SK-N-SH treated with all-trans-retinoic acid at 6 μM for 48 hours (cell line): Measurements from ENCODE around the gene CPT1A.

ENCODE experiments used
- ATAC-seq: fragments of 200-7000 bp; cut with Tn5 transposase; 3 replicates; pipeline ENCODE4 v1.9.1; 2020; ENCODE audit warnings: mild to moderate bottlenecking, moderate library complexity
- BACH2 ChIP-seq: fragments of 250-450 bp; sonication (Bioruptor Pico); IDR thresholded peaks from 2 replicates; pipeline ENCODE4 v1.9.0; 2021; ENCODE audit warnings: mild to moderate bottlenecking, borderline replicate concordance
- CSDC2 ChIP-seq: fragments of 250-450 bp; sonication (Bioruptor Pico); IDR thresholded peaks from 2 replicates; pipeline ENCODE4 v1.5.0; 2020; ENCODE audit warnings: mild to moderate bottlenecking, moderate library complexity
- ESRRG ChIP-seq: fragments of 250-450 bp; sonication (Bioruptor Pico); IDR thresholded peaks from 2 replicates; pipeline ENCODE4 v1.6.1; 2021; ENCODE audit warnings: mild to moderate bottlenecking
- GLIS3 ChIP-seq: fragments of 250-450 bp; sonication (Bioruptor Pico); IDR thresholded peaks from 2 replicates; pipeline ENCODE4 v1.5.0; 2020; ENCODE audit warnings: mild to moderate bottlenecking, moderate library complexity
- ISL1 ChIP-seq: fragments of 250-450 bp; sonication (Bioruptor Pico); IDR thresholded peaks from 2 replicates; pipeline ENCODE4 v2.1.2; 2022; ENCODE audit warnings: mild to moderate bottlenecking, moderate library complexity
- OSR1 ChIP-seq: fragments of 250-450 bp; sonication (Bioruptor Pico); IDR thresholded peaks from 2 replicates; pipeline ENCODE4 v1.8.0; 2022; ENCODE audit warnings: moderate library complexity, mild to moderate bottlenecking, inconsistent platforms
- PPARA ChIP-seq: fragments of 250-450 bp; sonication (Bioruptor Pico); IDR thresholded peaks from 2 replicates; pipeline ENCODE4 v1.5.0; 2020; ENCODE audit warnings: mild to moderate bottlenecking, borderline replicate concordance
- RARB ChIP-seq: fragments of 250-450 bp; sonication (Bioruptor Pico); IDR thresholded peaks from 2 replicates; pipeline ENCODE4 v1.8.0; 2021; ENCODE audit warnings: mild to moderate bottlenecking, moderate library complexity
- SNAI2 ChIP-seq: fragments of 250-450 bp; sonication (Bioruptor Pico); IDR thresholded peaks from 2 replicates; pipeline ENCODE4 v1.5.0; 2020; ENCODE audit warnings: mild to moderate bottlenecking, moderate library complexity
- TCF4 ChIP-seq: fragments of 250-450 bp; sonication (Bioruptor Pico); IDR thresholded peaks from 2 replicates; pipeline ENCODE4 v1.8.0; 2021; ENCODE audit warnings: mild to moderate bottlenecking, moderate library complexity, borderline replicate concordance
- TOX ChIP-seq: fragments of 250-450 bp; sonication (Bioruptor Pico); IDR thresholded peaks from 2 replicates; pipeline ENCODE4 v1.8.0; 2021; ENCODE audit warnings: mild to moderate bottlenecking, moderate library complexity, borderline replicate concordance
- ZC3H10 ChIP-seq: fragments of 250-450 bp; sonication (Bioruptor Pico); IDR thresholded peaks from 2 replicates; pipeline ENCODE4 v1.5.1; 2021; ENCODE audit warnings: mild to moderate bottlenecking, moderate library complexity
- ZFP3 ChIP-seq: fragments of 250-450 bp; sonication (Bioruptor Pico); IDR thresholded peaks from 2 replicates; pipeline ENCODE4 v1.5.0; 2020; ENCODE audit warnings: mild to moderate bottlenecking, moderate library complexity
- ZFP30 ChIP-seq: fragments of 450-650 bp; formaldehyde crosslinking; IDR thresholded peaks from 2 replicates; pipeline ENCODE4 v1.5.0; 2022; ENCODE audit warnings: mild to moderate bottlenecking, moderate library complexity
- ZNF565 ChIP-seq: fragments of 450-650 bp; formaldehyde crosslinking; conservative IDR thresholded peaks from 2 replicates; pipeline ENCODE4 v1.5.0; 2020; ENCODE audit warnings: low read depth, mild to moderate bottlenecking, moderate library complexity
- ZNF70 ChIP-seq: fragments of 450-650 bp; formaldehyde crosslinking; IDR thresholded peaks from 2 replicates; pipeline ENCODE4 v1.5.0; 2020; ENCODE audit warnings: mild to moderate bottlenecking, moderate library complexity
- ZNF8 ChIP-seq: fragments of 450-650 bp; formaldehyde crosslinking; IDR thresholded peaks from 2 replicates; pipeline ENCODE4 v1.5.0; 2020; ENCODE audit warnings: mild to moderate bottlenecking, moderate library complexity
- TF ChIP-seq, protein P1 (sequence below): fragments of 250-450 bp; sonication (Bioruptor Pico); IDR thresholded peaks from 2 replicates; pipeline ENCODE4 v1.8.0; 2020; ENCODE audit warnings: mild to moderate bottlenecking, moderate library complexity, borderline replicate concordance
- TF ChIP-seq, protein P2 (sequence below): fragments of 250-450 bp; sonication (Bioruptor Pico); IDR thresholded peaks from 2 replicates; pipeline ENCODE4 v1.8.0; 2021; ENCODE audit warnings: low read depth, mild to moderate bottlenecking, moderate library complexity, borderline replicate concordance

Gene CPT1A

DNA sequence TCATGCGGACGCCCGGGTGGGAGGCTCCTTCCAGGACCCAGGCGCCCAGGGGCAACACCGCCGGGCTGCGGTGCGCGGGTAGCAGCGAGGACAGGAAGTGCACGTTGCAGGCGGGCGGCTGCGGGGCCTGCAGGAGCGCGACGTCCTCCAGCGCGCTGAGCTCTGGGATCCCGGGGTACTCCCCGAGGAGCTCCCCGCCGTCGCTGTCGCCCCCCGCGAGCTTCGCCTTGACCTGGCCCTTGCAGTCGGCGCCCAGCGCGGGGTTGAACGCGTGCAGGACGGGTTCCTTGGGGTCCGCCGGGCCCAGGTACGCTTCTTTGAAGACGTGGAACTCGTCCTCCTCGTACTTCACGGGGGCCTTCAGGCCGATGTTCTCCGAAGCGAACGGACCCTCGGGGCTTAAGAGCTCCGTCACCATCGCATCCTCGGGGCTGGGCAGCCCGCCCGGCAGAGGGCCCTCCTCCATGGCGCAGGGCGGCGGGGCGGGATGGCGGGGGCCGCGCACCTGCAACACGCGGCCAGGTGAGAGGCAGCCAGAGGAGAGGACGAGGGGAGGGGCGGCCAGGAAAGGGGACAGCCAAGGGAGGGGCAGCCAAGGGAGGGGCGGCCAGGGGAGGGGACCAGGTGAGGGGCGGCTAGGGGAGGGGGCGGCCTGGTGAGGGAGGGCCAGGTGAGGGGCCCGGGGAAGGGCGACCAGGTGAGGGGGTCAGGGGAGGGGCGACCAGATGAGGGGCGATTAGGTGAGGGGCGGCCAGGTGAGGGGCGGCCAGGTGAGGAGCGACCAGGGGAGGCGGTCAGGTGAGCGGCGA lies 91.3 kb downstream of the CPT1A start:
- TF ChIP-seq GLIS3 (CRISPR knock-in tag): no peak
- no peak for TF ChIP-seq SNAI2 (CRISPR knock-in tag)
- ATAC-seq: no peak

DNA sequence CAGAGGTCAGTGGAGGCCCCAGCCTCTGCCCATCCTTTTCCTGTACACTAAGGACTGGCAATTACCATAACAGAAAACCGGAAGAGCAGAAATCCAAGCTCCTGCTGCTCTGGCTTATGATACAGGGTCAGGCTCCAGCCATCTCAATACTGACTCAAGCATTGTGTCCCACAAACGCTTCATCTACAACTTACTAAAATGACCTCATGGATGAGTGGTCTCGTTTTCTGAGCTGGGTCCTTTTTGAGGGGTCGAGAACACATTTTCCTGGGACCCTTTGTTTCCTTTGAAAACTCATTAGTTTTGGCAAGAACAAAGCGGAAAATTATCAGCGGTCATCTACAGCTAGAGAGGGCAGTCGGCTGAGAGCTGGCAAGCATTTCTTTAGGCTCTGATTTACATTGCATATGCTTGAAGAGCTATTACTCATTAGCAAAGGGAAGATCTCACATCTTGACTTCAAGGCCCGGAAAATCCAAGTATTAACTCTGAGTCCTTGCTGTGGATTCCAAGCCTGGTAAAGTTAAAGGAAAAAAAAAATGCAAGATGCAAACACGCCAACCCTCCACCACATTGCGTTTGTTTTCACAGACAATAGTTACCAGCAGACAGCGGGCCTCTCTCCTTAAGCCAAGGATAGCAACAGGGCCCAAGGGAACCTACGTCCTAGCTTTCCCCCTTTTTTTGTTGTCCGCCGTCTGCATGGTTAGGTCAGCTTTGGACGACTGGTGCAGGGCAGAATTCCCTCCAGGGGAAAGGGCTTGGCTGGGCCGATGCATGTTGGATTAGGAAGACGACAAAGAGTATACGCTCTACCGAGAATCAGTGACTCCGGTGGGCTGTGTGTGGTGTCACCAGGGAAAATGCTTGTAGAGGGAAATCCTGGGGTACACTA lies 92.2 kb downstream of the CPT1A start:
- TF ChIP-seq, protein P1, sequence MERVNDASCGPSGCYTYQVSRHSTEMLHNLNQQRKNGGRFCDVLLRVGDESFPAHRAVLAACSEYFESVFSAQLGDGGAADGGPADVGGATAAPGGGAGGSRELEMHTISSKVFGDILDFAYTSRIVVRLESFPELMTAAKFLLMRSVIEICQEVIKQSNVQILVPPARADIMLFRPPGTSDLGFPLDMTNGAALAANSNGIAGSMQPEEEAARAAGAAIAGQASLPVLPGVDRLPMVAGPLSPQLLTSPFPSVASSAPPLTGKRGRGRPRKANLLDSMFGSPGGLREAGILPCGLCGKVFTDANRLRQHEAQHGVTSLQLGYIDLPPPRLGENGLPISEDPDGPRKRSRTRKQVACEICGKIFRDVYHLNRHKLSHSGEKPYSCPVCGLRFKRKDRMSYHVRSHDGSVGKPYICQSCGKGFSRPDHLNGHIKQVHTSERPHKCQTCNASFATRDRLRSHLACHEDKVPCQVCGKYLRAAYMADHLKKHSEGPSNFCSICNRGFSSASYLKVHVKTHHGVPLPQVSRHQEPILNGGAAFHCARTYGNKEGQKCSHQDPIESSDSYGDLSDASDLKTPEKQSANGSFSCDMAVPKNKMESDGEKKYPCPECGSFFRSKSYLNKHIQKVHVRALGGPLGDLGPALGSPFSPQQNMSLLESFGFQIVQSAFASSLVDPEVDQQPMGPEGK (CRISPR knock-in tag): no peak
- TF ChIP-seq, protein P2, sequence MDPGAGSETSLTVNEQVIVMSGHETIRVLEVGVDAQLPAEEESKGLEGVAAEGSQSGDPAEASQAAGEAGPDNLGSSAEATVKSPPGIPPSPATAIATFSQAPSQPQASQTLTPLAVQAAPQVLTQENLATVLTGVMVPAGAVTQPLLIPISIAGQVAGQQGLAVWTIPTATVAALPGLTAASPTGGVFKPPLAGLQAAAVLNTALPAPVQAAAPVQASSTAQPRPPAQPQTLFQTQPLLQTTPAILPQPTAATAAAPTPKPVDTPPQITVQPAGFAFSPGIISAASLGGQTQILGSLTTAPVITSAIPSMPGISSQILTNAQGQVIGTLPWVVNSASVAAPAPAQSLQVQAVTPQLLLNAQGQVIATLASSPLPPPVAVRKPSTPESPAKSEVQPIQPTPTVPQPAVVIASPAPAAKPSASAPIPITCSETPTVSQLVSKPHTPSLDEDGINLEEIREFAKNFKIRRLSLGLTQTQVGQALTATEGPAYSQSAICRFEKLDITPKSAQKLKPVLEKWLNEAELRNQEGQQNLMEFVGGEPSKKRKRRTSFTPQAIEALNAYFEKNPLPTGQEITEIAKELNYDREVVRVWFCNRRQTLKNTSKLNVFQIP (CRISPR knock-in tag): no peak
- TF ChIP-seq TOX (CRISPR knock-in tag) (no peak), TCF4 (CRISPR knock-in tag) (no peak), OSR1 (CRISPR knock-in tag) (no peak), ZFP3 (CRISPR knock-in tag) (no peak), ISL1 (CRISPR knock-in tag) (no peak), GLIS3 (CRISPR knock-in tag) (no peak), RARB (CRISPR knock-in tag) (no peak), ZNF8 (CRISPR knock-in tag) (no peak), CSDC2 (CRISPR knock-in tag) (no peak), SNAI2 (CRISPR knock-in tag) (no peak), ESRRG (no peak), ZFP30 (CRISPR knock-in tag) (no peak), BACH2 (CRISPR knock-in tag) (no peak)
- ATAC-seq: no peak

DNA sequence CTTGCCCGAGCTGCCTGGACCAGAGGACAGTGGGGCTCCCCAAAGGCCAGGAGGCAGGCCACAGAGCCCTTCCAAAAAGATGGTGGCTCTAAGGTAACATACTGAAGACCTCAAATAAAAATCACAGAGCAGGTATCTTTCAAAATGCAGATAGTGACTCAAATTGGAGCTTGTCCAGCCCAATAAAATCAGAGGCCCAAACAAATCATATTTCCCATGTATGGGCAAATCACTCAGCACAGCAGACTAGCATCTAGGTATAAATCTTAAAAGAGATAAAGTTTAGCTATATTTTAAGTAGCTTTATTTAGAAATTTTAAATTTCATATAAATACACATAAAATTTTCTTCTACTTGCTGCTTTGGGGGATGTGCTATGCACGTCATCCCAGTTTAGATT lies 93.7 kb downstream of the CPT1A start:
- TF ChIP-seq, protein P2 (CRISPR knock-in tag): no peak
- no peak for TF ChIP-seq ISL1 (CRISPR knock-in tag)
- TF ChIP-seq RARB (CRISPR knock-in tag): no peak
- TF ChIP-seq PPARA (CRISPR knock-in tag): no peak
- TF ChIP-seq OSR1 (CRISPR knock-in tag): no peak
- TF ChIP-seq GLIS3 (CRISPR knock-in tag): no peak
- no peak for TF ChIP-seq CSDC2 (CRISPR knock-in tag)
- TF ChIP-seq ZC3H10 (CRISPR knock-in tag): no peak
- TF ChIP-seq ZNF8 (CRISPR knock-in tag): no peak
- no peak for TF ChIP-seq TCF4 (CRISPR knock-in tag)
- no peak for TF ChIP-seq ZNF70 (CRISPR knock-in tag)
- no peak for TF ChIP-seq ZFP30 (CRISPR knock-in tag)
- ATAC-seq: no peak

DNA sequence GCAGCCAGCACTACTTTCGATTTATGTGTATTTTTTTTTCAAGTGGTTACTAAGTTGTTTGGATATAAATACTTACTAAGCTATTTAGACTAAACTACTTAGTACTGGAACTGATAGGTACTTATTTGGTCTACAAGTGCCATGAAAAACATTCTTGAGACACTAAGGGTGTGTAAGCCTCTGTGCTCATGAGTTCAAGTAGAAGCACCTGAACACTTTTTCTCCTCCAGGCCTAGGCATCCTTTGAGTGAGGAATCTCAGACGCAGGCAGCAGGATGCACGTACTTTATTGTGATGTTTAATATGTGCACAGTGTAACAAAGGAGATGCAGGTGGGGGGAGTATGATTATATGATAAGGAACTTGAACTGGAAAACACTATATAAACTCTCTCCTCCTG lies 98.2 kb downstream of the CPT1A start:
- TF ChIP-seq RARB (CRISPR knock-in tag) (no peak), ZC3H10 (CRISPR knock-in tag) (no peak), SNAI2 (CRISPR knock-in tag) (no peak), TOX (CRISPR knock-in tag) (no peak)
- ATAC-seq: no peak

DNA sequence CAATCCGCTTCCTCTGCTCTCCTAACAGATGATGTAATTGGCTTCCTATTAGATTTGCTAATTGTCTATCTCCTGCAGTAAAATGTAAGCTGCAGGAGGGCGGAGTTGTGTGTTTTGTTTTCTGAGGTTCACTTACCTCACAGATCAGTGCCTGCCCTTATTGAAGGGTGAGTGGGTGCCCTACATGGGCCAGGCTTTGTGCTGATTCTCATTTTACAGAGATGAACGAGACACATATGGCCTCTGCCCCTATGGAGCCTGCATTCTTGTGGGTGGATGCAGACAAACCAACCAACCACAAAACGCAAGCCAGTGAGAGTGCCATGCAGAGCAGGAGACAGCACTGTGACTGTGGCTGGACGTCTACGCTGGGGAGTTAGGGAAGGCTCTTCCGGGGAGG lies 100.3 kb downstream of the CPT1A start:
- TF ChIP-seq, protein P1 (CRISPR knock-in tag): no peak
- TF ChIP-seq TCF4 (CRISPR knock-in tag) (no peak), TOX (CRISPR knock-in tag) (no peak), ISL1 (CRISPR knock-in tag) (no peak), ZNF565 (CRISPR knock-in tag) (no peak)
- TF ChIP-seq, protein P2 (CRISPR knock-in tag): no peak
- no peak; the same call in 2 of the 3 replicates for ATAC-seq
